ENCODE results near the gene NGDN. TPM values are rescaled to one million over a fixed set of nuclear protein-coding genes. Genes with fewer than 3 reads are reported as not detected.

The NGDN gene
- total RNA-seq, 1 experiment from 2014 or later, result 85.2 TPM

- H3K27me3 ChIP-seq, result no peaks in the 10 kb centered on the region
- peaks cover 22% of the 10 kb centered on the region for H3K36me3 ChIP-seq
- DNase-seq, result peak; percentile 40 to 69
- H3K4me1 ChIP-seq, result no peaks in the 10 kb centered on the region
- H3K9me3 ChIP-seq (replicated peaks), result no peaks in the 10 kb centered on the region
- no peak overlapping the region for H3K4me3 ChIP-seq
- H3K27ac ChIP-seq, result no peak overlapping the region
Observed at GRCh38 chr14:23481362-23481970, 12.0 kb downstream of the NGDN start.

DNA sequence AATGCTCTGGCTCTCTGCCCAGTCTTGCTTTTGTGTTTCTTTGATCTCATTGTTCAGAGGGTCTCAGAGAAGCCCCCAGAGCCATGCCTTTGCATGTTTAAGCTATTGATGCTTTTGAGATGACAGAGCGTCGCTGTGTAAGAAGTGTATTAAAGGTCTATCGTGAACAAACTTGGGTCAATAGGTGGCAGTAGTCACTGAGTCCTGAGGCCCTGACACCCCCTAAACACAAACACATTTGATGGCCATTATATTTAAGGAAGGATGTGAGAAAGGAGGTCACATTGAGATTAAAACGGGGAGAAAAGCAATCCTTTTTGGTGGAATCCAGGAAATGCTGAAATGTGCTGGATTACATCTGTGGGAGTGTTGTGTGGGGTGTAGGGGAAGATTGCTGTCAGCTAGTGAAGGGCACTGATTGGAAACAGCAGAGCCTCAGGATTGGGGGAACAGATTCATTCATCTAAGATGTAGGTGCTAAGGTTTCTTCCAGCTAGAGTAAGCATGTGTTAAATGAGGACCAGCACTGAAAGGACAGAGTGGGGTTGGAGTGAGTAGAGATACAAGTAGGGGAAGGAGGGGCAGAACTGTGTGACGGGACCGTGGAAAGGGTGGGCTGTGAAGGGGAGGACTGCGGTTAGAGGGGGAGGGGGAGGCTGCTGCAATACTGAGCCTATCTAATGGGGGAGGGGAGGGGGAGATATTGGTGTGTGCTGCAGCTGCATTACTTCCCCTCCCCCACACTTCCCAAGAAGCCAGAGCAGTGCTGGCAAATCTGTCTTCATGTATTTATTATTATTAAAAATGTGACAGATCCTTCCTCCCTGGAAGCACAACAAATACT, 12.7 kb downstream of the NGDN start:
- Histone ChIP-seq H3K4me1 (no peaks in the 10 kb centered on the region), H3K27me3 (no peaks in the 10 kb centered on the region), H3K36me3 (peaks cover 15% of the 10 kb centered on the region), H3K9me3 (replicated peaks) (no peaks in the 10 kb centered on the region), H3K27ac (no peak overlapping the region), H3K4me3 (no peak overlapping the region)
- DNase-seq, result no peak

GRCh38 chr14:23482823-23483148, 13.3 kb downstream of the NGDN start:
- H3K4me1 ChIP-seq, result no peaks in the 10 kb centered on the region
- DNase-seq, result no peak
- H3K4me3 ChIP-seq, result no peak overlapping the region
- peaks cover 9% of the 10 kb centered on the region for H3K36me3 ChIP-seq
- no peak overlapping the region for H3K27ac ChIP-seq
- H3K27me3 ChIP-seq, result no peaks in the 10 kb centered on the region
- H3K9me3 ChIP-seq (replicated peaks), result no peaks in the 10 kb centered on the region

DNA sequence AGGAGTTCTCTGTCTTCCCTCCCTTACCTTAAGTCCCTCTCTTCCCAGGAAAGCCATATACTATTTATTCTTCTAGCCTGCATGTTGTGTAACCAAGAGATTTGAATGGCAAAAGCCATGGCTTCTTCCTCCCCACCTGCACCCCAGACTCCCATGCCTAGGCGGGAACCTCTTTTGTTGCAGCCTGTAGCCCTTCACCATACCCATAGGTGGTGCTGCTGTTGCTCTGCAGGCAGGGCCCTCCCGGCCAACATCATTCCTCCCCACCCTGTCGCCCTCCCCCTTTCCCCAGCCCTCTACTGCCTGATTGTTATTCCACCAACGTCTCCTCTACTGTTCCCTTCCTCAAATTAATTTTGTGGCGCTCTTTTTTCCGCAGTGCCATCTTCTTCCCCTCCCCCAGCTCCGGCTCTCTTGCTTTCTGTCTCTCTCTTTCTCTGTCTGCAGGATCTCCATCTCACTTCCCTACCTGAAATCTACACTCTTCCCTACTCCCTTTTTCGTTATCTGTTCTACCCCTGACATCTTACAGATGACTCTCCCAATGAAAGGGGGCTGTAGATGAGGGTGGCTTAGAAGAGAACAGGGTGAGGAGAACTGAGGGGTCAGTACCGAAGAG, 13.8 kb downstream of the NGDN start:
- peaks cover 3% of the 10 kb centered on the region for H3K36me3 ChIP-seq
- no peaks in the 10 kb centered on the region for H3K9me3 ChIP-seq (replicated peaks)
- no peaks in the 10 kb centered on the region for H3K4me1 ChIP-seq
- DNase-seq, result peak; percentile 17 to 30
- no peaks in the 10 kb centered on the region for H3K27me3 ChIP-seq
- H3K4me3 ChIP-seq, result no peak overlapping the region
- H3K27ac ChIP-seq, result no peak overlapping the region

DNA sequence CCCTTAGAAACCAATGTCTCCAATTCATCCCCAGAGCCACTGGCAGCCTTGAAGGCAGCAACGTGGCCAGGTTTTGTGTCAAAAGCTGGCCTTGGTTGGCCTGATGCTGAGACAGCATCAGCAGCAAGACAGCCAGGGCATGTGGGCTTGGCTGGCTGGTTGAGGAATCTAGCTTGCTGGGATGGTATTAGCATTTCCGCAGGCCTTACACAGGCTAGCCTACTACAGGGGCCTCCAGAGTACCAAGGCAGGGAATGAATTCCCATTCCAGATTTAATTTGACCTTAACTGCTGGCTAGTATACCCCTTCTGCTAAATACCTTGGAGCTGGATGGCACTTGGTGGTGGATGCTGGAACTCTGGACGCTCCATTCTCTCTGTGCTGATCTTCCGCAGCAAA, 15.8 kb downstream of the NGDN start:
- no peaks in the 10 kb centered on the region for H3K36me3 ChIP-seq
- H3K27ac ChIP-seq, result no peak overlapping the region
- no peak overlapping the region for H3K4me3 ChIP-seq
- H3K27me3 ChIP-seq, result no peaks in the 10 kb centered on the region
- H3K9me3 ChIP-seq (replicated peaks), result no peaks in the 10 kb centered on the region
- no peaks in the 10 kb centered on the region for H3K4me1 ChIP-seq
- DNase-seq, result no peak

- Histone ChIP-seq H3K36me3 (no peaks in the 10 kb centered on the region), H3K4me1 (no peaks in the 10 kb centered on the region), H3K27me3 (no peaks in the 10 kb centered on the region), H3K9me3 (replicated peaks) (no peaks in the 10 kb centered on the region), H3K27ac (no peak overlapping the region), H3K4me3 (no peak overlapping the region)
- no peak for DNase-seq
Observed at GRCh38 chr14:23486036-23486435, 16.5 kb downstream of the NGDN start.

- Histone ChIP-seq H3K4me1 (no peaks in the 10 kb centered on the region), H3K36me3 (no peaks in the 10 kb centered on the region), H3K9me3 (replicated peaks) (no peaks in the 10 kb centered on the region), H3K27ac (no peak overlapping the region), H3K27me3 (no peaks in the 10 kb centered on the region), H3K4me3 (no peak overlapping the region)
- DNase-seq, result no peak
Observed at GRCh38 chr14:23487216-23487615, 17.7 kb downstream of the NGDN start.

DNA sequence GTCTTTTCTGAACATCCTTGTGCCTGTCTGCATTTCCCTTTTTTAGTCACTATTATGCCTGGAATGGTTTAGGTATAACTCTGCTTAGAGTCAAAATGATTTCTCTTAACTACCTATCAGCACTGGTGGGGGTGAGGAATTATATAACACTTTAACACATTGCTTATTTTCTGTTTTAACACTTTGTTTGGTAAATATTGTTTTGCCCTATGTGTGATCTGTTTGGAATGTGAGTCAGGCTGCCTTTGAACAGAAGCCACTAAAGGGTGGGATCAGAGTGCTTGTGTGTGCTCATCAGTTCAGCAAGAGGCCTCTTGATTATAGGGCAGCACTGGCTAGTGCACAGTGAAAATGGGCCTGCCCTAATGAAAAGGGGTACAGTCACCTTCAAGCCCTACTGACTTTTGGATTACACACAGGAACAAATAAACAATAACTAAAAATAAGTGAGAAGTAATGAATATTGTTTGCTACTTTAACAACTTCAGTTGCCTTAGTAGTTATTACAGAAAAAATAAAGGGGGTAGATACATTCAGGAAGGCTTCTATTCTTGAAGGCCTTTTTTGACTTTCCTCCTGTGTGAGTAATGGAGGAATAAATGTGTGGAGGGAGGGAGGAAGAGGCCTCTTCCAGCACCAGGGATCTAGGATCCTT, 23.2 kb downstream of the NGDN start:
- DNase-seq, result no peak
- Histone ChIP-seq H3K4me1 (no peaks in the 10 kb centered on the region), H3K27me3 (no peaks in the 10 kb centered on the region), H3K36me3 (no peaks in the 10 kb centered on the region), H3K9me3 (replicated peaks) (no peaks in the 10 kb centered on the region), H3K27ac (no peak overlapping the region), H3K4me3 (no peak overlapping the region)

- Histone ChIP-seq H3K27ac (no peak overlapping the region), H3K36me3 (no peaks in the 10 kb centered on the region), H3K4me1 (no peaks in the 10 kb centered on the region), H3K27me3 (no peaks in the 10 kb centered on the region), H3K9me3 (replicated peaks) (no peaks in the 10 kb centered on the region), H3K4me3 (no peak overlapping the region)
- no peak for DNase-seq
Observed at GRCh38 chr14:23494223-23494622, 24.7 kb downstream of the NGDN start.

GRCh38 chr14:23512156-23512555, 42.7 kb downstream of the NGDN start:
- no peak overlapping the region for H3K27ac ChIP-seq
- no peaks in the 10 kb centered on the region for H3K36me3 ChIP-seq
- DNase-seq, result no peak
- no peaks in the 10 kb centered on the region for H3K27me3 ChIP-seq
- H3K4me1 ChIP-seq, result no peaks in the 10 kb centered on the region
- no peaks in the 10 kb centered on the region for H3K9me3 ChIP-seq (replicated peaks)
- no peak overlapping the region for H3K4me3 ChIP-seq

DNA sequence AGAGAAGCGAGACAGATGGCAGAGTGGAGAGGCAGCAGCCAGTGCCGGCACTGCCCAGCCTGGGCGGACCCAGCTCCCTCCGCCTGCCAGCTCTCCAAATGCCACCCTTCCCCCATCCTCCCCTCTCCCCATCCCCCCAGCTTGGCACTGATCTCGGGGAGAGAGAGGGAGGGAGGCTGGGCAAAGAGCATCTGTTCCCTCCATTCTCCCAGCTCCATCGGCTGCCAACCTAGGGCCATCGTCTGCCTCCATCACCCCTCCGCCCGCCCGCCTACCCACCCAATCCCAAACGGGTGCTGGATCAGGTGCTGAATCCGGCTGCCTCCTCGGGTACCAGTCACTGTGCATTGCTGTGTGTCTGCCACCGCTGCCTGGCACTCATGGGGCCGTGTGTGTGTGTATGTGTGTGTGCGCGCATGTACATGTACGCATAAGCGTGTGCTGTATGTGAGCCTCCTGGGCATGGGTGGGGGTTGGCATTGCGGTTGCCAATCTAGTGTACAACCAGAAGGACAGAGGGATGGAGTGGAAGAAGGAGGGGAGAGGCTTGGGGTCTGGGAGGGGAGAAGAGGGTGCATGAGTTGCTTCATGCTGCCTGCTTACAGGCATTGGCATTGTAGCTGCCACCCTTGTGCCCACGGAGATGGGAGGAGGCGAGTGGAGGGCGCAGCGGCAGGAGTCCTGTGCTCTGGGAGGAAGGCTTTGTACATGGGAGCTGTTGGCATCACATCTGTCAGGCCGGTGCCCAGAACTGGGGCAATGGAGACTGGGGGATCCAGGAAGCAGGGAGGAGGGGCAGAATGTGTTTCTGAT, 43.7 kb downstream of the NGDN start:
- no peak overlapping the region for H3K4me3 ChIP-seq
- no peaks in the 10 kb centered on the region for H3K9me3 ChIP-seq (replicated peaks)
- H3K4me1 ChIP-seq, result no peaks in the 10 kb centered on the region
- no peak for DNase-seq
- no peaks in the 10 kb centered on the region for H3K36me3 ChIP-seq
- no peaks in the 10 kb centered on the region; the same call in 1 of the 2 replicates for H3K27me3 ChIP-seq
- H3K27ac ChIP-seq, result no peak overlapping the region

GRCh38 chr14:23513818-23514643, 44.5 kb downstream of the NGDN start:
- no peaks in the 10 kb centered on the region for H3K4me1 ChIP-seq
- no peak overlapping the region for H3K27ac ChIP-seq
- no peaks in the 10 kb centered on the region; the same call in 1 of the 2 replicates for H3K27me3 ChIP-seq
- no peak overlapping the region for H3K4me3 ChIP-seq
- no peaks in the 10 kb centered on the region for H3K36me3 ChIP-seq
- no peak for DNase-seq
- H3K9me3 ChIP-seq (replicated peaks), result no peaks in the 10 kb centered on the region

DNA sequence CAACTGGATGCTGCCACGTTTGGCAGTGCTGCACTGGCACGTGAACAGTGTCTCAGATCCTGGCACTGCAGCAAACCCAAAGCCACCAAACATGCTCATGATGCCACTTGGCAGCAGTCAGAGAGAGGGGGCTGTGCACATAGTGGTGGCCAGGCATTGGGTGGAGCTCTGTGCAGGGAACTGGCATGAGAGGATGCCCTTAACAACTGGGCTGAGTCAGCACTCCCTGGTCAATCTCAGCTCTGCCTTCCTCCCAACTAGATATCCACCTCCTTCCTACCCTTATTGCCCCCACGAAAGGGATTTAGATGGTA, 45.1 kb downstream of the NGDN start:
- H3K27me3 ChIP-seq, result no peaks in the 10 kb centered on the region; the same call in 1 of the 2 replicates
- H3K27ac ChIP-seq, result no peak overlapping the region
- no peaks in the 10 kb centered on the region for H3K9me3 ChIP-seq (replicated peaks)
- H3K36me3 ChIP-seq, result no peaks in the 10 kb centered on the region
- no peaks in the 10 kb centered on the region for H3K4me1 ChIP-seq
- H3K4me3 ChIP-seq, result no peak overlapping the region
- no peak for DNase-seq
